AG09319 (cell line): ENCODE results near the gene AVPR2.

ENCODE experiments used
- DNase-seq: peaks from one replicate; pipeline ENCODE4 v3.0.0-alpha.2; 2010; ENCODE audit warnings: low read depth; ENCODE audit errors: extremely low read depth
- TF ChIP-seq, protein P1 (sequence below): IDR thresholded peaks from 2 replicates; pipeline ENCODE4 v1.5.1; 2011; ENCODE audit warnings: low read depth, mild to moderate bottlenecking, inconsistent platforms, low read length, moderate library complexity

The AVPR2 gene

DNA sequence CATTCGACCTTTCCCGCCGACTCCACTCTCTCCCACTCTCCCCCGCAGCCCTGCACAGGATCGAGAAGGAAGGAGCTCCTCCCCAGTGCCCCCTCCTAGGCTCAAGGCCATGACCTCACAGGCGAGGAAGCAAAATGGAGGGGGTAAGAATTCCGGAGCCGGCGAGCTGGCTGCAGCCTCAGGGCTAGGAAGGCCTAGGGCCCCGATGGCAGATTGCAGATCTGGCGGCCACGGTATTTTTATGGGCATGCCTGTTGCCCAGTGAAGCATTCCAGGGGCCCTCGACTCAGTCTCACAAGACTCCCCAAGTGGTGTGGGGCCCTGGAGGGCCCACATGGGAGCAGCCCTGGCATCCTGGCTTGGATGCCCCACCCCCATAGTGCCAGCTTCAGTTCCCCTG lies 17.6 kb upstream of the AVPR2 start:
- TF ChIP-seq, protein P1, sequence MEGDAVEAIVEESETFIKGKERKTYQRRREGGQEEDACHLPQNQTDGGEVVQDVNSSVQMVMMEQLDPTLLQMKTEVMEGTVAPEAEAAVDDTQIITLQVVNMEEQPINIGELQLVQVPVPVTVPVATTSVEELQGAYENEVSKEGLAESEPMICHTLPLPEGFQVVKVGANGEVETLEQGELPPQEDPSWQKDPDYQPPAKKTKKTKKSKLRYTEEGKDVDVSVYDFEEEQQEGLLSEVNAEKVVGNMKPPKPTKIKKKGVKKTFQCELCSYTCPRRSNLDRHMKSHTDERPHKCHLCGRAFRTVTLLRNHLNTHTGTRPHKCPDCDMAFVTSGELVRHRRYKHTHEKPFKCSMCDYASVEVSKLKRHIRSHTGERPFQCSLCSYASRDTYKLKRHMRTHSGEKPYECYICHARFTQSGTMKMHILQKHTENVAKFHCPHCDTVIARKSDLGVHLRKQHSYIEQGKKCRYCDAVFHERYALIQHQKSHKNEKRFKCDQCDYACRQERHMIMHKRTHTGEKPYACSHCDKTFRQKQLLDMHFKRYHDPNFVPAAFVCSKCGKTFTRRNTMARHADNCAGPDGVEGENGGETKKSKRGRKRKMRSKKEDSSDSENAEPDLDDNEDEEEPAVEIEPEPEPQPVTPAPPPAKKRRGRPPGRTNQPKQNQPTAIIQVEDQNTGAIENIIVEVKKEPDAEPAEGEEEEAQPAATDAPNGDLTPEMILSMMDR: no peak

DNA sequence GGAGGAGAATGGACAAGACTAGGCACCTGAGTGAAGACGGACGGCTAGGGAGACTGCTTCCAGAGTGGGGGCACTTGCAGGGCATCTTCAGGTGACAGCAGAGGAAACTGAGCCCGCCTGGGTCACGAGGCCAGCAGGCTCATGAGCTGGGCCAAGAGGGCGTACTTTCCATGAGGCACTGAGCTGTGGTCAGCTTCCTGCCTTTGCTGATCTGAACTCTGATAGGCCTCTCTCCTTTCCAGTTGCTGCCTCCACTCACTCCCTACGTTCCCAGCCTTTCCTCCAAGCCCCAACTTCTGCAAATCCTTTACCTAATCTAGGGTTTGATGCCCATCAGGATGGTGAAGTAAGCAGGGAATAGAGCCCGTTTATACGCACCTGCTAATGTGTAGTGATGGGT lies 17.1 kb upstream of the AVPR2 start:
- DNase-seq: no peak
- TF ChIP-seq, protein P1: no peak

More for the DNA sequence above, 17.6 kb upstream of the AVPR2 start:
- no peak for DNase-seq

DNA sequence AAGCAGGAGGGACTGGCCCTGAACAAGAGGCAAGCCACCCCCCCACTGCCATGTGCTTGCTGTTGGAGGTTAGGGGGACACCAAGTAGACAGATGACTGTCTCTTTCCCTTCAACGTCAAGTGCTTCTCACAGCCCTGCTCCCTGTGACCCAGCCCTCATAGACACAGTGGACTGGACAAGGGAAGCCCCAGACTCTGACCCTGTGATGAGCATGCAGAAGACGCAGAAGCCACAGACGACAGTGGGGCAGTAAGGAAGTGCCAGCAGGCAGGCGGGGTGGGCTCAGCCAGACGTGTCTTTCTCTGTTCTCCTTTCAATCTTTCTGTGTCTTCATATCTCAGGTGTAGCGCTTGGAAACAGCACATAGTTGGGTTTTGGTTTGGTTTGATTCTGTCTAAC lies 16.1 kb upstream of the AVPR2 start:
- TF ChIP-seq, protein P1: no peak
- DNase-seq: no peak

GRCh38 chrX:153889123-153889522 lies 15.3 kb upstream of the AVPR2 start:
- DNase-seq: no peak
- TF ChIP-seq, protein P1: no peak

DNA sequence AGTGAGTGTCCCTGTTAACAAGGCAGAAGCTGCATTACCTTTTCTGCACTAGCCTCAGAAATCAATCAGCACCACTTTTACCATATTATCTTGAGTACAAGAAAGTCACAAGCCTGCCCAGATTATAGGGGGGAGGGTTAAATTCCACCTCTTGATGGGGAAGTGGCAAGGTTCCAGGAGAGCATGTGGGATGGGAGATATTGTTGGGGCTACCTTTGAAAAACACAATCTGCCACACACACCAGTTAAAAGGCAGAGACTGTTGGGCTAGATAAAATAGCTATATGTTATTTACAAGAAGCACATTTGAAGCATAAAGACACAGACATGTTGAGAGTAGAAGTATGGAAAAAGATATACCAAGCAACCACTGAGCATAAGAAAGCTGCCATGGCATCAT lies 6.6 kb upstream of the AVPR2 start:
- TF ChIP-seq, protein P1: no peak
- DNase-seq: no peak

DNA sequence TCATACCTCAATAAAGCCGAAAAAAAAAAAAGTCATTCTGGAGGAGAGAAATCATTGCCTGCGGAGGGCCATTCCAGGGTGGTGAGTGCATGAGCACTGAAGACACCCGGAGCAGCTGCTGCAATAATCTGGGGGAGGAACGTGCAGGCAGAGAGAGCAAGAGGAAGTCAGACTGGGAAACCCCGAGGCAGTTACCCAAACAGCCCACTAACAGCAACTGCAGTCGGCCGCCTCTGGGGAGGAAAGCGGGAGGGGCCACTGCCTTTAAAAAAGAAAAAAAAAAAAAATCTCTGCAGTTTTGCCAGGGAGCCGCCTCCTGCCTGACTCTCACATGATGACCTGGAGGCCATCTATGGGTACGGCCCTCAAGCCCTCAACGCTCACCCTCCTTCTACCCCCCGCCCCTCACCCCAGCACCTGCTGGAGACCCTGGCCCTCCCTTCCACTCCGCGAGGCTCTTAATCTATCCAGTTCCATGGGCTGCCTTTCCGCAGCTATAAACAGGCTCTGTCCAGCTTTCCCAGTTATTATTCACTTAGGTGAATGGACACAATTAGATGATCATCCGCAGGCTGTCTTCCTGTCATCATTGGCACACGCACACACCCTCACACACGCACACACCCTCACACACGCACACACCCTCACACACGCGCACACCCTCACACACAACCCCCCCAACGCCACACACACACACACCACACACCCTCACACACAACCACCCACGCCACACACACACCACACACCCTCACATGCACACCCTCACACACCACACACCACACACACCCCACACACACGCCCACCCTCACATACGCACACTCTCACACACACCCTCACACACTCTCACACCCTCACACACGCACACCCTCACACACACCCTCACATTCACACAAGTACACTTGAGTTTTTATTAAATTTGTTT lies 3.4 kb upstream of the AVPR2 start:
- TF ChIP-seq, protein P1: no peak
- DNase-seq: peak; percentile 52

GRCh38 chrX:153901753-153902140 lies 2.7 kb upstream of the AVPR2 start:
- DNase-seq: no peak
- TF ChIP-seq, protein P1: no peak
